NCI-H128 (cell line): Measurements from ENCODE around the gene CERT1.

Experiments
- DNase-seq: peaks from one replicate; lab custom pipeline; 2025; ENCODE audit not compliant: unreplicated experiment; lab: John Stamatoyannopoulos, UW

CERT1 gene

DNA sequence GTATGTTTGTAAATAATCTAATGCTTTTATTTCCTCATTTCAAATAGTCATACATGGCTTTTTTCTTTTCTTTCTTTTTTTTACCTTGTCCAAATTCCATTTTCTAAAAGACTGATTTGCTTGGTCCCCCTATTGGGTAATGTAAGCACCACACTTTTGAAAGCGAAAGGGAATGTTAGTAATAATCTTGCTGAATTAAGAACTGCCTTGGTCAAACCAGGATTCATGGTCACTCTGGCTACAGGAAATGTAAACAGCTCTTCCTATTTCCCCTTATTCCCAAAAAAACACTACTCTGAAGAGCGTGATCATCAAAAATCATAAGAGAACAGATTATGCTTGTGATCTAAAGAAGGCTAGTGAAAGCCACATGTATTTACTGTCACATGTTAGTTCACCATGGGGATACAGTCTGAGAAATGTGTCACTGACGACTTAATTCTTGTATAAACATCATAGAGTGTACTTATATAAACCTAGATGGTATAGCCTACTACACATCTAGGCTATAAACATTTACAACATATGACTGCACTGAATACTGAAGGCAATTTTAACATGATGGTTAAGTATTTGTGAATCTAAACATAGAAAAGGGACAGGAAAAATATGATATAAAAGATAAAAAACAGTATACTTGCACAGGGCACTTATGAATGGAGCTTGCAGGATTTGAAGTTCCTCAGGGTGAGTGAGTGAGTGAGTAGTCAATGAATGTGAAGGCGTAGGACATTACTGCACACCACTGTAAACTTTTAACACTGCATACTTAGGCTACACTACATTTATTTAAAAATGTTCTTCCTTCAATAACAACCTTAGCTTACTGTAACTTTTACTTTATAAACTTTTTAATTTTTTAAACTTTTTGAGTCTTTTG lies 99.1 kb downstream of the CERT1 start:
- no peak for DNase-seq

DNA sequence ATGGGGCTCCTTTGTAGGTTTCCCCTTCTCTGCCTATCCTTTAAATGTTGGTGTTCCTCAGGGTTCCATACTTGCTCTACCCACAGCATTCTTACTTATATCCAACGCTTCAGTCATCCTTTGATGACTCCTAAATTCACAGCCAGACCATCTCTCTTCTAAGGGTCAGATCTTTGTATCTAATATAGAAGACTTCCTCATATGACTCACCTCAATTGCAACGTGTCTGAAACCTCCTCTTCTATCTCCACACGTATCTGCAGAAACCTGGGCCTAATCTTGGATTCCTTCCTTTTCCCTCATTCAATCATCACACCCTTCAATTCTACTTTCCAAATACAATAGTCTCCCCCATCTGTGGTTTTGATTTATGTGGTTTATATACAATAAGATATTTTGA lies 106.1 kb downstream of the CERT1 start:
- DNase-seq, result no peak

DNA sequence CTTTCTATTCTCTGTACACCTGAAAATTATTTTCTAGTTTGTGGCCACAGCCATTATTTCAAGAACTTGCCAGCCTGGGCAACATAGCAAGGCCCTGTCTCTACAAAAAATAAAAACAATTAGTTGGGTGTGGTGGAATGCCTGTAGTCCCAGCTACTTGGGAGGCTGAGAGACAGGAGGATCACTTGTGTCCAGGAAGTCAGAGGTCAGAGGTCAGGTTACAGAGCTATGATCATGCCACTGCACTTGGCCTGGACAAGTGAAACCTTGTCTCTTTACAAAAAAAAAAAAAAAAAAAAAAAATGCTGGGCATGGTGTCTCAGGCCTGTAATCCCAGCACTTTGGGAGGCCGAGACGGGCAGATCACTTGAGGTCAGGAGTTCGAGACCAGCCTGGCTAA lies 116.2 kb downstream of the CERT1 start:
- no peak for DNase-seq

GRCh38 chr5:75389430-75389829 lies 122.0 kb downstream of the CERT1 start:
- DNase-seq, result no peak

- no peak for DNase-seq
Observed at GRCh38 chr5:75387806-75388205, 123.6 kb downstream of the CERT1 start.

DNA sequence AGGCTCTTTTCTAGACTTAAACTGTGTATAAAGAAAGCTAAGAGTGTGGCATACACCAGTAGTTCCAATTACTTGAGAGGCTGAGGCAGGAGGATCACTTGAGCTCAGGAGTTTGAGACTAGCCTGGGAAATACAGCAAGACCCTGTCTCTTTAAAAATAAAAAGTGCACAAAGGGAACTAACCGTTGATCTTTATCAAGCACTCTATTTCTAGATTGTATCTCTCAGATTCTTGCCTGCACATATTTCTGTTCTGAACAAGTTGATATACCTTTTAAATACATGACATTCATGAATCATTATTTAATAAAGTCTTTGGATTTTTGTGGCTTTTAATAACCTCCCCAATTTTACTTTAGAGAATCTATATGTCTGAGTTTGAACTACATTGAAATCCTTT lies 127.2 kb downstream of the CERT1 start:
- DNase-seq, result no peak

GRCh38 chr5:75381456-75381855 lies 130.0 kb downstream of the CERT1 start:
- no peak for DNase-seq

DNA sequence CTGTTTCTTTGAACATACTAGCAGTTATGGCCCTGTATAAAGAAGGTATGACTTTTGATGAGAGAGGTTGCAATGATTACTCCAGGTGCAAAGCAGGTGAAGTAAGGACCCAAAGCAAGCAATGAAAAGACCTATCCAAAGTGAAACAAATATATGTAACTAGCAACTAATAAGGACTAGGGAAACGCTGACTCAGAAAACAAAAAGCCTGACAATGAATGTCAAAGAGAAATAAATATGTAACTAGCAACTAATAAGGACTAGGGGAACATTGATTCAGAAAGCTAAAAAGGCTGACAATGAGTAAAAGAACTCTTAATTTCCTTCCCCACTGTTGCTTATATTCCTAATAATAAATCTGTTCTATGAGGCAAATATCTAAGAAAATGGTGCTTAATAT lies 131.3 kb downstream of the CERT1 start:
- DNase-seq, result no peak

DNA sequence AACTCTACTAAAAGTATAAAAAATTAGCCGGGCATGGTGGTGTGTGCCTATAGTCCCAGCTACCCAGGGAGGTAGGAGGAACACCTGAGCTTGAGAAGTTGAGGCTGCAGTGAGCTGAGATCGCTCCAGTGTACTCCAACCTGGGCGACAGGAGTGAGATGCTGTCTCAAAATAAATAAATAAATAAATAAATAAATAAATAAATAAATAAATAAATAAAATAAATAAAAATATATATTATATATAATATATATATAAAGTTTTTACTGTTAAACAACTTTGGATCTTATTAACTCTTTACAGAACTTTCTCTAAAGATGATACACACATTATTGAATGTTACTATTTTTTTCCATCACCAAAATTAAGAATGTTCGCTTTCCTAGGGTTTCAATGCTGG lies 136.0 kb downstream of the CERT1 start:
- no peak for DNase-seq

DNA sequence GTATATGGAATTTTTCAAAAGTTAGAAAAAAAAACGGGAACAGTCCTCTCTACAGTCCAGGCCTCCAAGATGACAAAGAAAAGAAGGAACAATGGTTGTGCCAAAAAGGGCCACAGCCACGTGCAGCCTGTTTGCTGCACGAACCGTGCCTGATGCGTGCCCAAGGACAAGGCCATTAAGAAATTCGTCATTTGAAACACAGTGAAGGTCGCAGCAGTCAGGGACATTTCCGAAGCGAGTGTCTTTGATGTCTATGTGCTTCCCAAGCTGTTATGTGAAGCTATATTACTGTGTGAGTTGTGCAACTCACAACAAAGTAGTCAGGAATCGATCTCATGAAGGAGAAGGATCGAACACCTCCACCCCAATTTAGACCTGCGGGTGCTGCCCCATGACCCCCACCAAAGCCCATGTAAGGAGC lies 137.0 kb downstream of the CERT1 start:
- DNase-seq, result no peak

DNA sequence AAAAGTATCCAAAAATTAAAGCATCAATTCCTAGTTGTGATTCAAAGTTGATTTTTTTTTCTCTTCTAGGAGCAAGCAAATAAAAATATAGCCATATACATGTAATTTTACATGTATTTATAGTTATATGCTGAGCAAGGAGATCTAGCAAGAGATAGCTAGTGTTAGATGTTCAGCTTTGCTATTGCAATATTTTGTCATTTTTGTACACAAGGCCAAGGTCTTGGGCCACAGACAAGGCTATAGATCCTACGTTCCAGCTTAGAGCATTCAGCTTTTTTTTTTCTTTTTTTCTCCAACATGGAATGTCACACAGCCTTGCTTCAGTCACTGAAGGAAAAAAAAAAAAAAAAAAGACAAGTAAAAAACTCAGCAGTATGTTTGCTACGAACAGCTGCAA lies 137.6 kb downstream of the CERT1 start:
- DNase-seq, result no peak

DNA sequence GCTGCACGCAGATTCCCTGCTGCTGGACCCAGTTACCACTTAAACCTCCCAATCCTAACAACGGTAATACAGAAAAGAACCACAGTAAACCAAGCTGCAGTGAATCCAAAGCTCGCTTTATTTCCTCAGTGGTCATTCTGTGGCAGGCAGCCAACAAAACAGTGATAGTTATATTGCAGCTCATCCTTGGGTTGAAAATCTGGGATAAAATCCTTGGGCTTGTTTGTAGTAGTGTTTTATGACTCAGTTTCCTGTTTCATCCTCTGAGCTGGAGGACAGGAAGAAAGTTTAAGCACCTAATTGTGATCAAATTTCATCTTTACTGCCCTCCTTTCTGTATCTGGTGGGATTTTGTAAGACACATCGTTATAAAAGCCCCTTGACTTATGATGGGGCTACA lies 143.0 kb downstream of the CERT1 start:
- no peak for DNase-seq

DNA sequence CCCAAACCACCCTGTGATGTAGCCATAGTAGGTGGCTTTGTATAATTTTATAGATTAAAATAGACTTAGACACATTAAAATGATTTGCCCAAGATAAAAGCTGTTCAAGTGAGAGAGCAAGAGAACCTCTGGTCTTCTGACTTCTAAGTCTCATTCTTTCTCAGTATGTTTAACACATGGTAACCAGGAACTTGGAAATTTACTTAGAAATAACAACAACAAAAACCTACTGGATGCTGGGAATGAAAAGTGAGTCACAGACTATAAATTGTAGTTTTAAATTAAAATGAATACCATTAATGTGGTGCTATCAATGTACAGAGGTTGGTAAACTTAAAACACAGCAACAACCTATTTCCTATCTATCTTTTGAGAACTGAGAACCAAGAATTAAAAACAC lies 144.0 kb downstream of the CERT1 start:
- DNase-seq, result no peak

DNA sequence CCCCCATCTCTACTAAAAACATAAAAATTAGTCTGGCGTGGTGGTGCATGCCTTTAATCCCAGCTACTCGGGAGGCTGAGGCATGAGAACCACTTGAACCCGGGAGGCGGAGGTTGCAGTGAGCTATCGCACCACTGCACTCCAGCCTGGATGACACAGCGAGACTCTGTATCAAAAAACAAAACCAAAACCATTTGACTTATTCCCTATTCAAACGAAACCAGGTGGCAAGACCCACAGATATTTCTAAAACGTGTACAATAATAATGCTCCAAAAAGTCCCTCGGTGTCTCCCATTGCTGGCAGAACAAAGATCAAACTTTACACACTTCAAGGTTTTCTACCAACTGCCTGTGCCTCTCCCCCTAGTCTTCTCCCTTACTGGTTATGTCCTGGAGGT lies 144.6 kb downstream of the CERT1 start:
- DNase-seq, result no peak

DNA sequence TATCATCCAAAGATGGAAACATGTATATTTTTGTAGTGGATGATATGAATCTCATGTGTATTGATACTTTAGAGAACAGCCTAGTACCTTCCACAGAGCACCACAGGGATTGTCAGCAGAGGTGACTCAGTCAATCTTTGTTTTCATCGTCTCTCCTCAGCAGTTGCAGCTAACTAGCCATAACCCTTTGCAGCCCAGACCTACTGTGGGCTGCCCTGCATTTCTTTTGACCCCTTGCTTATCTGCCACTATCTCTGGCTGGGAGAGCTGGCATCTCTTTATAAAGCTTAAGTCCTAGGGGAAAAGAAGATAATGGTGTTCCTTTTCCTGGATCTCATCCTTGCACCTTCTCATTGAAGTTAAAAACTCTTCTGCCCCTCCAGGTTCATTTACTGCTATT lies 145.7 kb downstream of the CERT1 start:
- DNase-seq, result no peak

- DNase-seq, result no peak
Observed at GRCh38 chr5:75364571-75365280, 146.7 kb downstream of the CERT1 start.

GRCh38 chr5:75363726-75364495 lies 147.5 kb downstream of the CERT1 start:
- DNase-seq, result no peak

GRCh38 chr5:75363111-75363510 lies 148.3 kb downstream of the CERT1 start:
- no peak for DNase-seq

DNA sequence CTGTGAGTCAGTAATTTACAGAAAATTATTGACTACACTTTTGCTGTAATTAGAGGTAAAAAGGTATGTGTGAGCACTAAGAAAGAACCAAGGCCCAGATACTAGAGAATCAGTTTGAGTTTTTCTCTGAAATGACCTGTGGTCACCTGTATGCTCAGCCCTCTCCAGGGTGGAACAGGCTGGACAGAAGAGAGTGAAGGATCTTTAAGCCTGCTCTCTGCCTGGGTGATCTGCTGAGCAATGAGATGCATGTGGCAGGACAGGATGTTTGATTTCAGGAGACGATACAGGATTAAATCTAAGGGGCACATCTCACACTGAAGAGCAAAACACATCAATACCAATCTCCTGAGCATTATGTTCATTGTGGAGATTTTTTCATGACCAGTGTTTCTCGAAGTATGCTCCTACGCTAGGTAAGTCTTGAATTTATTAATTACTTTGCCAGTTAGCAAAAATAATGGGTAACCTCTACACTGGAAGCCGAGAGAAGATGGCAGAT lies 148.9 kb downstream of the CERT1 start:
- DNase-seq, result no peak

DNA sequence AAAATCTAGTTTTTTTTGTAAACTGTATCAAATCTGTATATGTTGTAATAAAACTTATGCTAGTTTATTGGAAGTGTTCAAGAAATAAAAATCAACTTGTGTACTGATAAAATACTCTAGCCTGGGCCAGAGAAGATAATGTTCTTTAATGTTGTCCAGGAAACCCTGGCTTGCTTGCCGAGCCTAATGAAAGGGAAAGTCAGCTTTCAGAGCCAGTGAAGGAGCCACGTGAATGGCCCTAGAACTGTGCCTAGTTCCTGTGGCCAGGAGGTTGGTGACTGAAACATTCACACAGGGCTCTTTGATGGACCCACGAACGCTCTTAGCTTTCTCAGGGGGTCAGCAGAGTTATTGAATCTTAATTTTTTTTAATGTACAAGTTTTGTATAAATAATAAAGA lies 150.1 kb downstream of the CERT1 start:
- no peak for DNase-seq

DNA sequence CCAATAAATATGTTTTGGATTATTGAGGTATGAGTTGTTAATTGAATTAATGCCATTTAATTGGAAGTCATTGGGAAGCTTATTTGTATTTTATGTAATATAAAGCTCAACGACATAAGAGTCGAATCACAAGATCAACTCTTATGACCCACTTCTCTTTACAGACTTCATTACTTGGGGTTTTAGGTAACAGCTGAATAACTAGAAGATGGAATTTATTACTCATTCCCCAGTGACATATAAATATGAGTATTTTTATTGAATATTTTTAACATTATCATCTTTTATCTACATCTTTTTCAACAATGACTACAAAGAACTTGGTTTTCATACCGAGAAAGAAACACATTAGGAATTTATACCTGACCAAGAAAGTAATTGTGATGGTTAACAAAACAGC lies 153.3 kb downstream of the CERT1 start:
- no peak for DNase-seq

GRCh38 chr5:75356719-75357118 lies 154.7 kb downstream of the CERT1 start:
- DNase-seq, result no peak
